ENCODE results near the gene SCP2D1. TPM values are rescaled to one million over a fixed set of nuclear protein-coding genes. Genes with fewer than 3 reads are reported as not detected.

The SCP2D1 gene
- total RNA-seq (2014; rRNA removed; shearing (Covaris generic)): not detected in 2 replicates

GRCh38 chr20:18813483-18813882 lies at the start of gene SCP2D1:
TSS of gene SCP2D1 (plus strand) at chr20:18813783. CDS start at chr20:18813816, 33 bp downstream.

Other genes starting within 250 kb of the SCP2D1 start
- gene SMIM26, start 246.4 kb upstream of the SCP2D1 start, total RNA-seq (2014; rRNA removed; shearing (Covaris generic)): 85.1 and 88.3 TPM in 2 replicates
- 126 and 130 TPM in 2 replicates for gene DTD1, start 225.7 kb upstream of the SCP2D1 start, total RNA-seq (2014; rRNA removed; shearing (Covaris generic))